ENCODE measurements around the gene E2F8. TPM values are rescaled to one million over a fixed set of nuclear protein-coding genes. Genes with fewer than 3 reads are reported as not detected.

The E2F8 gene
- total and polyA plus RNA-seq, 2 donors (not counting 3 experiments of a cell fraction or from before 2014, with no cell fraction given): 6.5 to 19.1 TPM

- no peak overlapping the region for H3K27ac ChIP-seq (ENCODE audit: insufficient read depth, low read depth, low read length)
- H3K9ac ChIP-seq (replicated peaks; ENCODE audit: extremely low read depth, insufficient read depth, low read length): no peak overlapping the region
- H3K27me3 ChIP-seq (ENCODE audit: control insufficient read depth in 2 of 2, insufficient read depth in 2 of 2, low read length in 2 of 2): no peaks in the 10 kb centered on the region
- H3K4me3 ChIP-seq (replicated peaks in 1 of 3; ENCODE audit: insufficient read depth in 1 of 3, low read depth in 1 of 3, low read length in 3 of 3): no peak overlapping the region
- dilution Hi-C loops (cut with MboI; ENCODE audit: extremely low pct_ligation_motif_present, low sequenced_read_pairs) (no loop called here), intact Hi-C loops (cut with micrococcal nuclease) (no loop called here)
- peaks cover 10 to 27% of the 10 kb centered on the region in 2 experiments for H3K36me3 ChIP-seq (ENCODE audit: control insufficient read depth in 2 of 2, extremely low read depth in 1 of 2, insufficient read depth in 2 of 2, low read length in 2 of 2)
- DNase-seq (ENCODE audit: low read depth, low spot score): no peak
- no peak for FAIRE-seq
- CTCF ChIA-PET: interaction anchor here (3.6 kb wide), 1 partner anchor 100 kb away, joined by 15 read pairs; no protein-coding TSS in a partner anchor
- no peaks in the 10 kb centered on the region for H3K9me1 ChIP-seq (replicated peaks; ENCODE audit: control insufficient read depth, extremely low read depth, insufficient read depth, low read length)
- H2AFZ ChIP-seq (ENCODE audit: low read depth, low read length): no peak overlapping the region
- H3K4me1 ChIP-seq (ENCODE audit: control insufficient read depth, extremely low read depth, insufficient read depth, low read length): peaks cover 1% of the 10 kb centered on the region
- POLR2A ChIA-PET: no interaction called here
- no TSS peak for BruUV-seq (replicated peaks)
- no peak overlapping the region for H3K4me2 ChIP-seq (ENCODE audit: insufficient read depth, low read length)
- TF ChIP-seq EZH2 (IDR thresholded peaks at IDR 0.05; ENCODE audit: borderline replicate concordance, low read depth, low read length, severe bottlenecking) (no peak), GATA2 (IDR thresholded peaks at IDR 0.05; ENCODE audit: insufficient read depth, insufficient read length, low read depth, low read length) (peak; percentile 27), FOS (IDR thresholded peaks at IDR 0.05; ENCODE audit: borderline replicate concordance, insufficient read depth, low read length) (no peak), POLR2A (IDR thresholded peaks at IDR 0.05; ENCODE audit: low read depth, low read length) (no peak)
- TF ChIP-seq, protein P1, sequence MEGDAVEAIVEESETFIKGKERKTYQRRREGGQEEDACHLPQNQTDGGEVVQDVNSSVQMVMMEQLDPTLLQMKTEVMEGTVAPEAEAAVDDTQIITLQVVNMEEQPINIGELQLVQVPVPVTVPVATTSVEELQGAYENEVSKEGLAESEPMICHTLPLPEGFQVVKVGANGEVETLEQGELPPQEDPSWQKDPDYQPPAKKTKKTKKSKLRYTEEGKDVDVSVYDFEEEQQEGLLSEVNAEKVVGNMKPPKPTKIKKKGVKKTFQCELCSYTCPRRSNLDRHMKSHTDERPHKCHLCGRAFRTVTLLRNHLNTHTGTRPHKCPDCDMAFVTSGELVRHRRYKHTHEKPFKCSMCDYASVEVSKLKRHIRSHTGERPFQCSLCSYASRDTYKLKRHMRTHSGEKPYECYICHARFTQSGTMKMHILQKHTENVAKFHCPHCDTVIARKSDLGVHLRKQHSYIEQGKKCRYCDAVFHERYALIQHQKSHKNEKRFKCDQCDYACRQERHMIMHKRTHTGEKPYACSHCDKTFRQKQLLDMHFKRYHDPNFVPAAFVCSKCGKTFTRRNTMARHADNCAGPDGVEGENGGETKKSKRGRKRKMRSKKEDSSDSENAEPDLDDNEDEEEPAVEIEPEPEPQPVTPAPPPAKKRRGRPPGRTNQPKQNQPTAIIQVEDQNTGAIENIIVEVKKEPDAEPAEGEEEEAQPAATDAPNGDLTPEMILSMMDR (IDR thresholded peaks at IDR 0.05; ENCODE audit: extremely low read depth in 1 of 2, insufficient read depth in 1 of 2, low read depth in 1 of 2, low read length in 2 of 2): no peak
- H4K20me1 ChIP-seq (replicated peaks; ENCODE audit: control insufficient read depth, extremely low read depth, insufficient read depth, low read length): no peaks in the 10 kb centered on the region
- no peaks in the 10 kb centered on the region for H3K79me2 ChIP-seq (ENCODE audit: control insufficient read depth, insufficient read depth, low read length)
- no peaks in the 10 kb centered on the region for H3K9me3 ChIP-seq (replicated peaks; ENCODE audit: control insufficient read depth, insufficient read depth, low read length)
These were observed 64.0 kb downstream of the E2F8 start for GRCh38 chr11:19176629-19177186.

Other genes with a start within 250 kb of the E2F8 start
- not detected in 2 replicates for gene MRGPRX2, start 180.2 kb downstream of the E2F8 start, total RNA-seq
- not detected in 2 replicates for gene MRGPRX2, start 180.2 kb downstream of the E2F8 start, polyA plus RNA-seq
- 50.1 and 52.9 TPM in 2 replicates for gene ZDHHC13, start 123.8 kb downstream of the E2F8 start, total RNA-seq
- gene ZDHHC13, start 123.8 kb downstream of the E2F8 start, polyA plus RNA-seq: 32.4 and 37.4 TPM in 2 replicates
- gene CSRP3, start 39.0 kb downstream of the E2F8 start, total RNA-seq: not detected in 2 replicates
- not detected in 2 replicates for gene CSRP3, start 39.0 kb downstream of the E2F8 start, polyA plus RNA-seq

Measured in endothelial cell of umbilical vein (primary cell).